22Rv1 (cell line): ENCODE data around the gene FGGY.

Experiments
- CTCF ChIP-seq: fragments of 450-650 bp; IDR thresholded peaks from 2 replicates; pipeline ENCODE4 v1.5.1; 2017; ENCODE audit warnings: mild to moderate bottlenecking
- ZFX ChIP-seq: fragments of 450-650 bp; IDR thresholded peaks from 2 replicates; pipeline ENCODE4 v1.6.1; 2017; ENCODE audit warnings: antibody characterized with exemption, borderline replicate concordance

- TF ChIP-seq CTCF (no peak), ZFX (no peak)
Measured at GRCh38 chr1:59730302-59730701, 433.4 kb downstream of the FGGY start.
